IMR-90 (cell line): ENCODE results near the gene MRGPRF. TPM values are rescaled to one million over a fixed set of nuclear protein-coding genes. Genes with fewer than 3 reads are reported as not detected.

Source experiments
- ATAC-seq: fragments of 200-7000 bp; cut with Tn5 transposase; 2 replicates; pipeline ENCODE4 v1.9.1; 2020; ENCODE audit warnings: low read depth, mild to moderate bottlenecking, moderate library complexity
- BruUV-seq: library from RNA; stranded (reverse); fragments of 400-500 nt; replicated peaks from 2 replicates; lab custom pipeline; 2021; lab: Mats Ljungman, UMichigan
- CTCF ChIA-PET: fragments of 300-600 bp; formaldehyde crosslinking; extraction: SDS; loops from one replicate; lab custom pipeline; 2021; ENCODE audit warnings: antibody characterized with exemption; lab: Yijun Ruan, JAX
- POLR2A ChIA-PET: fragments of 300-600 bp; sonication (Branson Sonifier 250); formaldehyde crosslinking; loops from one replicate; lab custom pipeline; 2022; ENCODE audit warnings: antibody characterized with exemption; ENCODE audit not compliant: unreplicated experiment; lab: Charles Lee
- DNase-seq: peaks from one replicate; pipeline ENCODE4 v3.0.0; 2013
- H2AFZ ChIP-seq: replicated peaks from 2 replicates; pipeline ENCODE3; 2013; ENCODE audit warnings: low read length, mild to moderate bottlenecking; ENCODE audit not compliant: poor library complexity
- H2AK5ac ChIP-seq: 2 replicates; pipeline ENCODE4 v1.6.1; 2013; ENCODE audit warnings: low read depth, low read length, inconsistent platforms
- H2AK9ac ChIP-seq: replicated peaks from 2 replicates; pipeline ENCODE3; 2013; ENCODE audit warnings: mild to moderate bottlenecking, low read depth, low read length, moderate library complexity; ENCODE audit not compliant: poor library complexity
- H2BK120ac ChIP-seq: 2 replicates; pipeline ENCODE4 v1.6.1; 2013; ENCODE audit warnings: low read depth, low read length, inconsistent platforms
- H2BK15ac ChIP-seq: 3 replicates; pipeline ENCODE4 v1.6.1; 2013; ENCODE audit warnings: low read depth, low read length, inconsistent platforms
- H2BK20ac ChIP-seq: 2 replicates; pipeline ENCODE4 v1.6.1; 2013; ENCODE audit warnings: low read depth, mild to moderate bottlenecking, inconsistent platforms, low read length, moderate library complexity
- H2BK5ac ChIP-seq: 2 replicates; pipeline ENCODE4 v1.6.1; 2013; ENCODE audit warnings: mild to moderate bottlenecking, low read depth, low read length, inconsistent platforms; ENCODE audit not compliant: poor library complexity, severe bottlenecking
- H3K14ac ChIP-seq: replicated peaks from 2 replicates; pipeline ENCODE4 v1.6.1; 2013; ENCODE audit warnings: low read depth, low read length, inconsistent platforms
- H3K18ac ChIP-seq: 2 replicates; pipeline ENCODE4 v1.6.1; 2013; ENCODE audit warnings: low read depth, low read length, control low read depth
- H3K23ac ChIP-seq: 2 replicates; pipeline ENCODE4 v1.6.1; 2013; ENCODE audit warnings: low read depth, low read length, inconsistent platforms
- H3K27ac ChIP-seq: 2 replicates; pipeline ENCODE4 v1.5.1; 2013; ENCODE audit warnings: mild to moderate bottlenecking, control low read depth, low read length; ENCODE audit not compliant: insufficient read depth
- H3K27me3 ChIP-seq: 2 replicates; pipeline ENCODE4 v1.6.1; 2013; ENCODE audit warnings: low read length; ENCODE audit not compliant: control insufficient read depth, insufficient read depth
- H3K36me3 ChIP-seq: 2 replicates; pipeline ENCODE4 v1.6.1; 2013; ENCODE audit warnings: low read length, mixed read lengths; ENCODE audit not compliant: control insufficient read depth, insufficient read depth
- H3K4ac ChIP-seq: 2 replicates; pipeline ENCODE4 v1.6.1; 2013; ENCODE audit warnings: low read depth, low read length, inconsistent platforms
- H3K4me1 ChIP-seq: 2 replicates; pipeline ENCODE4 v1.6.1; 2013; ENCODE audit warnings: low read length, mixed read lengths; ENCODE audit not compliant: control insufficient read depth, insufficient read depth
- H3K4me2 ChIP-seq: 2 replicates; pipeline ENCODE4 v1.6.1; 2013; ENCODE audit warnings: low read depth, mild to moderate bottlenecking, control low read depth, low read length, moderate library complexity
- H3K4me3 ChIP-seq: 2 replicates; pipeline ENCODE4 v1.5.1; 2013; ENCODE audit warnings: low read depth, mild to moderate bottlenecking, control low read depth, low read length, moderate library complexity; ENCODE audit not compliant: insufficient read depth
- H3K56ac ChIP-seq: 2 replicates; pipeline ENCODE4 v1.6.1; 2013; ENCODE audit warnings: low read length, inconsistent platforms; ENCODE audit not compliant: insufficient read depth; ENCODE audit errors: extremely low read depth
- H3K79me1 ChIP-seq, 2 experiments: 2 replicates each; pipeline ENCODE4 v1.6.1; 2013; ENCODE audit warnings: low read length in 2 of 2, inconsistent platforms in 1 of 2, low read depth in 1 of 2
- H3K9ac ChIP-seq: 2 replicates; pipeline ENCODE4 v1.6.1; 2013; ENCODE audit warnings: low read depth, low read length, control low read depth
- H3K9me1 ChIP-seq: 2 replicates; pipeline ENCODE4 v1.6.1; 2013; ENCODE audit warnings: low read length, inconsistent platforms; ENCODE audit not compliant: insufficient read depth
- H3K9me3 ChIP-seq: 2 replicates; pipeline ENCODE4 v1.6.1; 2013; ENCODE audit warnings: low read length; ENCODE audit not compliant: control insufficient read depth, insufficient read depth
- H4K20me1 ChIP-seq: 2 replicates; pipeline ENCODE4 v1.6.1; 2013; ENCODE audit warnings: low read length, inconsistent platforms; ENCODE audit not compliant: insufficient read depth
- H4K5ac ChIP-seq: 2 replicates; pipeline ENCODE4 v1.6.1; 2013; ENCODE audit warnings: mild to moderate bottlenecking, low read depth, low read length, control low read depth
- H4K8ac ChIP-seq, 2 experiments: 2 replicates each; pipeline ENCODE4 v1.6.1; 2013; ENCODE audit warnings: low read depth in 2 of 2, low read length in 2 of 2, control low read depth in 1 of 2, inconsistent platforms in 1 of 2
- H4K91ac ChIP-seq: 2 replicates; pipeline ENCODE4 v1.6.1; 2013; ENCODE audit warnings: low read depth, low read length, inconsistent platforms; ENCODE audit not compliant: insufficient read depth
- BHLHE40 ChIP-seq: fragments of 150-350 bp; IDR thresholded peaks from 2 replicates; pipeline ENCODE4 v1.6.1; 2016; ENCODE audit warnings: mild to moderate bottlenecking, low read depth, low read length
- CEBPB ChIP-seq: IDR thresholded peaks from 2 replicates; pipeline ENCODE4 v1.6.1; 2012; ENCODE audit warnings: low read depth, low read length, improper control_type of control experiment
- CHD1 ChIP-seq: IDR thresholded peaks from 2 replicates; pipeline ENCODE4 v1.6.1; 2012; ENCODE audit warnings: low read depth, low read length, improper control_type of control experiment
- FOS ChIP-seq: fragments of 150-350 bp; IDR thresholded peaks from 2 replicates; pipeline ENCODE4 v1.6.1; 2016; ENCODE audit warnings: low read depth, low read length
- MAFK ChIP-seq: IDR thresholded peaks from 2 replicates; pipeline ENCODE4 v1.6.1; 2012; ENCODE audit warnings: low read depth, low read length, improper control_type of control experiment
- MAZ ChIP-seq: IDR thresholded peaks from 2 replicates; pipeline ENCODE4 v1.6.1; 2012; ENCODE audit warnings: low read depth, mild to moderate bottlenecking, low read length, improper control_type of control experiment, moderate library complexity, borderline replicate concordance
- MXI1 ChIP-seq: IDR thresholded peaks from 2 replicates; pipeline ENCODE4 v1.6.1; 2012; ENCODE audit warnings: low read depth, mild to moderate bottlenecking, low read length, moderate library complexity, borderline replicate concordance
- NFE2L2 ChIP-seq: fragments of 150-350 bp; IDR thresholded peaks from 2 replicates; pipeline ENCODE4 v1.6.1; 2016; ENCODE audit warnings: low read depth, mild to moderate bottlenecking, low read length
- POLR2A ChIP-seq: IDR thresholded peaks from 2 replicates; pipeline ENCODE4 v1.6.1; 2012; ENCODE audit warnings: mild to moderate bottlenecking, low read depth, low read length
- RAD21 ChIP-seq: IDR thresholded peaks from 2 replicates; pipeline ENCODE4 v1.6.1; 2012; ENCODE audit warnings: low read length, improper control_type of control experiment
- RCOR1 ChIP-seq: IDR thresholded peaks from 2 replicates; pipeline ENCODE4 v1.6.1; 2012; ENCODE audit warnings: mild to moderate bottlenecking, low read length, improper control_type of control experiment; ENCODE audit not compliant: insufficient replicate concordance
- RFX5 ChIP-seq: IDR thresholded peaks from 2 replicates; pipeline ENCODE4 v1.8.0; 2012; ENCODE audit warnings: low read depth, mild to moderate bottlenecking, low read length, moderate library complexity
- SMC3 ChIP-seq: fragments of 150-350 bp; IDR thresholded peaks from 2 replicates; pipeline ENCODE4 v1.6.1; 2016; ENCODE audit warnings: low read depth, mild to moderate bottlenecking, antibody characterized with exemption, low read length, moderate library complexity
- WGBS, 2 experiments: methylation state at CpG; one replicate each; pipeline versions ENCODE4 v1.1.5 to v1.1.7; 2013; ENCODE audit warnings: missing lambda C conversion rate in 2 of 2; ENCODE audit not compliant: insufficient read length in 1 of 2; ENCODE audit errors: extremely low coverage in 2 of 2; 5-methylcytosine and 5-hydroxymethylcytosine counted together
- dilution Hi-C: fragments of 300-500 bp; cut with HindIII; formaldehyde crosslinking; loops from one replicate; pipeline ENCODE4 v1.14.3; 2018; ENCODE audit warnings: low sequenced_read_pairs; ENCODE audit not compliant: unreplicated experiment
- in situ Hi-C: fragments of 300-500 bp; cut with MboI; formaldehyde crosslinking; loops from 3 replicates; pipeline ENCODE4 v1.14.3; 2019; ENCODE audit warnings: low sequenced_read_pairs, inconsistent platforms, mixed read lengths
- intact Hi-C: fragments of 100-400 bp; cut with micrococcal nuclease; formaldehyde crosslinking; loops from 2 replicates; pipeline ENCODE4 v1.10.0; 2022
- polyA plus RNA-seq, 3 experiments: library from polyadenylated mRNA; depleted of rRNA; stranded (reverse); fragments of >200 nt; gene quantifications; 2 replicates each; pipeline ENCODE4 v1.2.3, GENCODE V29; 2012; ENCODE audit warnings: low replicate concordance in 1 of 3
- total RNA-seq: library from RNA; depleted of rRNA; stranded (reverse); fragments of >200 nt; gene quantifications from 2 replicates; pipeline ENCODE4 v1.2.3, GENCODE V29; 2012
- TF ChIP-seq, protein P1 (sequence below): fragments of 150-350 bp; IDR thresholded peaks from 2 replicates; pipeline ENCODE4 v1.6.1; 2016; ENCODE audit warnings: low read depth, mild to moderate bottlenecking, low read length, moderate library complexity, borderline replicate concordance
- TF ChIP-seq, protein P2 (sequence below): fragments of 150-350 bp; IDR thresholded peaks from 2 replicates; pipeline ENCODE4 v1.6.1; 2017; ENCODE audit warnings: mild to moderate bottlenecking, antibody characterized with exemption, low read length, low read depth
- TF ChIP-seq, protein P3 (sequence below): conservative IDR thresholded peaks from 2 replicates; pipeline ENCODE4 v1.5.1; 2012; ENCODE audit warnings: mild to moderate bottlenecking, low read depth, low read length, improper control_type of control experiment

Gene MRGPRF
- total and polyA plus RNA-seq, 2 of the 4 experiments (the other 2 are of a cell fraction), result 6.3 to 28.8 TPM

DNA sequence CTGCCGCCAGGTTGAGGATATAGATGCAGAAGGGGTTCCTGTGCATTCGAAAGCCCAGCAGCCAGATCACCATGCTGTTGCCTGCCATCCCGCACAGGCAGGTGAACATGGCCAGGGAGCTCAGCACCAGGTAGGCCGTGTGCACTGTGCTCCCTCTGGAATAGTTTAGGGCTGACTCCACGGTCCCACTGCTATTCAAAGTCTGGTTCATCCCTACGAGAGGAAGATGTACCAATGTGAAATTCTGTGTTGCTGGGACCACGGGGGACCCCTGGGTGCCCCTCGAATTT, 32.3 kb downstream of the MRGPRF start, which contains the start of gene MRGPRD:
MRGPRD (minus strand) TSS at position 211 of the 290 bp plus-strand sequence; CDS start at position 211, 0 bp downstream.
- ChIA-PET CTCF (no interaction called here), POLR2A (no interaction called here)
- Histone ChIP-seq H2AFZ (no peak within 1 kb of the TSS), H3K14ac (no peak within 1 kb of the TSS), H2BK20ac (no peak within 1 kb of the TSS), H4K20me1 (no peaks in the 10 kb centered on the region), H3K27me3 (peaks cover 41% of the 10 kb centered on the region), H4K91ac (no peak within 1 kb of the TSS), H3K36me3 (no peaks in the 10 kb centered on the region), H2AK9ac (no peak within 1 kb of the TSS), H3K9ac (no peak within 1 kb of the TSS), H2BK120ac (no peak within 1 kb of the TSS), H3K4me1 (peaks cover 2% of the 10 kb centered on the region; the same call in 1 of the 2 replicates), H2AK5ac (no peak within 1 kb of the TSS), H3K4me2 (no peak within 1 kb of the TSS), H3K4ac (no peak within 1 kb of the TSS), H4K8ac (no peak within 1 kb of the TSS), H3K4me3 (no peak within 1 kb of the TSS), H3K9me3 (no peaks in the 10 kb centered on the region), H4K5ac (no peak within 1 kb of the TSS), H3K9me1 (no peaks in the 10 kb centered on the region), H3K23ac (no peak within 1 kb of the TSS), H2BK15ac (no peak within 1 kb of the TSS), H3K18ac (no peak within 1 kb of the TSS), H3K56ac (no peak within 1 kb of the TSS), H3K27ac (no peak within 1 kb of the TSS), H3K79me1 (no peaks in the 10 kb centered on the region), H2BK5ac (no peak within 1 kb of the TSS)
- intact Hi-C loops (no loop called here), in situ Hi-C loops (no loop called here), dilution Hi-C loops (no loop called here)
- WGBS, 2 experiments, result 85% methylated on average over 3 of the region's 8 CpGs; no CpG with 5 or more reads in 1 of the 2 experiments
- DNase-seq (no peak), ATAC-seq (no peak)
- BruUV-seq, result no TSS peak
- TF ChIP-seq, protein P1, sequence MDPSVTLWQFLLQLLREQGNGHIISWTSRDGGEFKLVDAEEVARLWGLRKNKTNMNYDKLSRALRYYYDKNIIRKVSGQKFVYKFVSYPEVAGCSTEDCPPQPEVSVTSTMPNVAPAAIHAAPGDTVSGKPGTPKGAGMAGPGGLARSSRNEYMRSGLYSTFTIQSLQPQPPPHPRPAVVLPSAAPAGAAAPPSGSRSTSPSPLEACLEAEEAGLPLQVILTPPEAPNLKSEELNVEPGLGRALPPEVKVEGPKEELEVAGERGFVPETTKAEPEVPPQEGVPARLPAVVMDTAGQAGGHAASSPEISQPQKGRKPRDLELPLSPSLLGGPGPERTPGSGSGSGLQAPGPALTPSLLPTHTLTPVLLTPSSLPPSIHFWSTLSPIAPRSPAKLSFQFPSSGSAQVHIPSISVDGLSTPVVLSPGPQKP, result no peak
- TF ChIP-seq, protein P2, sequence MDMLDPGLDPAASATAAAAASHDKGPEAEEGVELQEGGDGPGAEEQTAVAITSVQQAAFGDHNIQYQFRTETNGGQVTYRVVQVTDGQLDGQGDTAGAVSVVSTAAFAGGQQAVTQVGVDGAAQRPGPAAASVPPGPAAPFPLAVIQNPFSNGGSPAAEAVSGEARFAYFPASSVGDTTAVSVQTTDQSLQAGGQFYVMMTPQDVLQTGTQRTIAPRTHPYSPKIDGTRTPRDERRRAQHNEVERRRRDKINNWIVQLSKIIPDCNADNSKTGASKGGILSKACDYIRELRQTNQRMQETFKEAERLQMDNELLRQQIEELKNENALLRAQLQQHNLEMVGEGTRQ, result no peak
- TF ChIP-seq CEBPB, result no peak
- TF ChIP-seq RFX5, result no peak
- TF ChIP-seq FOS, result no peak
- no peak for TF ChIP-seq BHLHE40
- TF ChIP-seq POLR2A, result no peak
- TF ChIP-seq, protein P3, sequence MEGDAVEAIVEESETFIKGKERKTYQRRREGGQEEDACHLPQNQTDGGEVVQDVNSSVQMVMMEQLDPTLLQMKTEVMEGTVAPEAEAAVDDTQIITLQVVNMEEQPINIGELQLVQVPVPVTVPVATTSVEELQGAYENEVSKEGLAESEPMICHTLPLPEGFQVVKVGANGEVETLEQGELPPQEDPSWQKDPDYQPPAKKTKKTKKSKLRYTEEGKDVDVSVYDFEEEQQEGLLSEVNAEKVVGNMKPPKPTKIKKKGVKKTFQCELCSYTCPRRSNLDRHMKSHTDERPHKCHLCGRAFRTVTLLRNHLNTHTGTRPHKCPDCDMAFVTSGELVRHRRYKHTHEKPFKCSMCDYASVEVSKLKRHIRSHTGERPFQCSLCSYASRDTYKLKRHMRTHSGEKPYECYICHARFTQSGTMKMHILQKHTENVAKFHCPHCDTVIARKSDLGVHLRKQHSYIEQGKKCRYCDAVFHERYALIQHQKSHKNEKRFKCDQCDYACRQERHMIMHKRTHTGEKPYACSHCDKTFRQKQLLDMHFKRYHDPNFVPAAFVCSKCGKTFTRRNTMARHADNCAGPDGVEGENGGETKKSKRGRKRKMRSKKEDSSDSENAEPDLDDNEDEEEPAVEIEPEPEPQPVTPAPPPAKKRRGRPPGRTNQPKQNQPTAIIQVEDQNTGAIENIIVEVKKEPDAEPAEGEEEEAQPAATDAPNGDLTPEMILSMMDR, result no peak
- no peak for TF ChIP-seq MAZ
- no peak for TF ChIP-seq RAD21
- TF ChIP-seq MXI1, result no peak
- no peak for TF ChIP-seq RCOR1
- no peak for TF ChIP-seq CHD1
- no peak for TF ChIP-seq MAFK
- TF ChIP-seq SMC3, result no peak
- TF ChIP-seq NFE2L2, result no peak
